ENCODE measurements around the gene FBXO46. TPM values are rescaled to one million over a fixed set of nuclear protein-coding genes. Genes with fewer than 3 reads are reported as not detected.
A peak's percentile ranks its signal among the peaks of the same experiment; 100 is the strongest.

The FBXO46 gene
- total and polyA plus RNA-seq, 2 of the 13 experiments (the other 11 are each of a cell fraction or from before 2014, with no cell fraction given) = 6.2 to 6.4 TPM

DNA sequence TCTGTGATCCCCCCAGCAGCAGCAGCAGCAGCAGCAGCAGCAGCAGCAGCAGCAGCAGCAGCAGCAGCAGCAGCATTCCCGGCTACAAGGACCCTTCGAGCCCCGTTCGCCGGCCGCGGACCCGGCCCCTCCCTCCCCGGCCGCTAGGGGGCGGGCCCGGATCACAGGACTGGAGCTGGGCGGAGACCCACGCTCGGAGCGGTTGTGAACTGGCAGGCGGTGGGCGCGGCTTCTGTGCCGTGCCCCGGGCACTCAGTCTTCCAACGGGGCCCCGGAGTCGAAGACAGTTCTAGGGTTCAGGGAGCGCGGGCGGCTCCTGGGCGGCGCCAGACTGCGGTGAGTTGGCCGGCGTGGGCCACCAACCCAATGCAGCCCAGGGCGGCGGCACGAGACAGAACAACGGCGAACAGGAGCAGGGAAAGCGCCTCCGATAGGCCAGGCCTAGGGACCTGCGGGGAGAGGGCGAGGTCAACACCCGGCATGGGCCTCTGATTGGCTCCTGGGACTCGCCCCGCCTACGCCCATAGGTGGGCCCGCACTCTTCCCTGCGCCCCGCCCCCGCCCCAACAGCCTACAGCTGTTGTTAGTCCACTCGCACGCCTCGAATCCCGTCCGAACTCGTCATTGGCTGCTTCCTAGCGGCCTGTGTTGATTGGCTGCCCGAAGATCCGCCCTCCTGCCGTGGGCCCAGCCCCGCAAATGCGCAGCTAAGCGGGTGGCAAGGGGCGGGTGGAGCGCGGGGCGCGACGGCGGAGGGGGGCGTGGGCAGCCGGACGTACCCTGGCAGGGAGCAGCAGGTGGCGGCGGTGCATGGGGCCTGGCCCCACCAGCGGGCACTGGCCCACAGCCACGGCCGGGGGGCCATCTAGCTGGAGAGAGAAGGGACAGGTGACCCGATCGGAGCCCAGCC, 39.8 kb upstream of the FBXO46 start (continued):
- TF ChIP-seq, protein P1, sequence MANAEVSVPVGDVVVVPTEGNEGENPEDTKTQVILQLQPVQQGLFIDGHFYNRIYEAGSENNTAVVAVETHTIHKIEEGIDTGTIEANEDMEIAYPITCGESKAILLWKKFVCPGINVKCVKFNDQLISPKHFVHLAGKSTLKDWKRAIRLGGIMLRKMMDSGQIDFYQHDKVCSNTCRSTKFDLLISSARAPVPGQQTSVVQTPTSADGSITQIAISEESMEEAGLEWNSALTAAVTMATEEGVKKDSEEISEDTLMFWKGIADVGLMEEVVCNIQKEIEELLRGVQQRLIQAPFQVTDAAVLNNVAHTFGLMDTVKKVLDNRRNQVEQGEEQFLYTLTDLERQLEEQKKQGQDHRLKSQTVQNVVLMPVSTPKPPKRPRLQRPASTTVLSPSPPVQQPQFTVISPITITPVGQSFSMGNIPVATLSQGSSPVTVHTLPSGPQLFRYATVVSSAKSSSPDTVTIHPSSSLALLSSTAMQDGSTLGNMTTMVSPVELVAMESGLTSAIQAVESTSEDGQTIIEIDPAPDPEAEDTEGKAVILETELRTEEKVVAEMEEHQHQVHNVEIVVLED (CRISPR knock-in tag; IDR thresholded peaks at IDR 0.05; ENCODE audit: borderline replicate concordance) = peak; percentile 78; the same call in 1 of the 2 replicates
- TF ChIP-seq ZNF678 (CRISPR knock-in tag; IDR thresholded peaks at IDR 0.05) (peak; percentile 69), ZNF556 (CRISPR knock-in tag; IDR thresholded peaks at IDR 0.05; ENCODE audit: borderline replicate concordance) (peak; percentile 30; the same call in 1 of the 2 replicates), SMAD9 (CRISPR knock-in tag; IDR thresholded peaks at IDR 0.05) (no peak), HIVEP1 (CRISPR knock-in tag; IDR thresholded peaks at IDR 0.05) (peak; percentile 73; the same call in 1 of the 2 replicates), TCF12 (IDR thresholded peaks at IDR 0.05) (no peak), TCF12 (CRISPR knock-in tag; IDR thresholded peaks at IDR 0.05) (peak; percentile 86; the same call in 1 of the 2 replicates), ZNF253 (CRISPR knock-in tag; IDR thresholded peaks at IDR 0.05; ENCODE audit: borderline replicate concordance) (0 out of 2 replicates have a peak, but pooled peaks have one; percentile 19), SOX6 (IDR thresholded peaks at IDR 0.05) (no peak), SOX6 (CRISPR knock-in tag; IDR thresholded peaks at IDR 0.05) (peak; percentile 75), POLR2AphosphoS5 (IDR thresholded peaks at IDR 0.05; ENCODE audit: low read depth, low read length) (peak; percentile 52), ZNF652 (CRISPR knock-in tag; IDR thresholded peaks at IDR 0.05; ENCODE audit: borderline replicate concordance, low read depth) (no peak; the same call in 1 of the 2 replicates), NFIB (CRISPR knock-in tag; IDR thresholded peaks at IDR 0.05; ENCODE audit: borderline replicate concordance) (no peak), ZNF577 (CRISPR knock-in tag; IDR thresholded peaks at IDR 0.05; ENCODE audit: borderline replicate concordance, low read depth) (no peak)
- TF ChIP-seq, protein P2, sequence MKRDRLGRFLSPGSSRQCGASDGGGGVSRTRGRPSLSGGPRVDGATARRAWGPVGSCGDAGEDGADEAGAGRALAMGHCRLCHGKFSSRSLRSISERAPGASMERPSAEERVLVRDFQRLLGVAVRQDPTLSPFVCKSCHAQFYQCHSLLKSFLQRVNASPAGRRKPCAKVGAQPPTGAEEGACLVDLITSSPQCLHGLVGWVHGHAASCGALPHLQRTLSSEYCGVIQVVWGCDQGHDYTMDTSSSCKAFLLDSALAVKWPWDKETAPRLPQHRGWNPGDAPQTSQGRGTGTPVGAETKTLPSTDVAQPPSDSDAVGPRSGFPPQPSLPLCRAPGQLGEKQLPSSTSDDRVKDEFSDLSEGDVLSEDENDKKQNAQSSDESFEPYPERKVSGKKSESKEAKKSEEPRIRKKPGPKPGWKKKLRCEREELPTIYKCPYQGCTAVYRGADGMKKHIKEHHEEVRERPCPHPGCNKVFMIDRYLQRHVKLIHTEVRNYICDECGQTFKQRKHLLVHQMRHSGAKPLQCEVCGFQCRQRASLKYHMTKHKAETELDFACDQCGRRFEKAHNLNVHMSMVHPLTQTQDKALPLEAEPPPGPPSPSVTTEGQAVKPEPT (CRISPR knock-in tag; IDR thresholded peaks at IDR 0.05; ENCODE audit: low read depth) = no peak
- TF ChIP-seq, protein P3, sequence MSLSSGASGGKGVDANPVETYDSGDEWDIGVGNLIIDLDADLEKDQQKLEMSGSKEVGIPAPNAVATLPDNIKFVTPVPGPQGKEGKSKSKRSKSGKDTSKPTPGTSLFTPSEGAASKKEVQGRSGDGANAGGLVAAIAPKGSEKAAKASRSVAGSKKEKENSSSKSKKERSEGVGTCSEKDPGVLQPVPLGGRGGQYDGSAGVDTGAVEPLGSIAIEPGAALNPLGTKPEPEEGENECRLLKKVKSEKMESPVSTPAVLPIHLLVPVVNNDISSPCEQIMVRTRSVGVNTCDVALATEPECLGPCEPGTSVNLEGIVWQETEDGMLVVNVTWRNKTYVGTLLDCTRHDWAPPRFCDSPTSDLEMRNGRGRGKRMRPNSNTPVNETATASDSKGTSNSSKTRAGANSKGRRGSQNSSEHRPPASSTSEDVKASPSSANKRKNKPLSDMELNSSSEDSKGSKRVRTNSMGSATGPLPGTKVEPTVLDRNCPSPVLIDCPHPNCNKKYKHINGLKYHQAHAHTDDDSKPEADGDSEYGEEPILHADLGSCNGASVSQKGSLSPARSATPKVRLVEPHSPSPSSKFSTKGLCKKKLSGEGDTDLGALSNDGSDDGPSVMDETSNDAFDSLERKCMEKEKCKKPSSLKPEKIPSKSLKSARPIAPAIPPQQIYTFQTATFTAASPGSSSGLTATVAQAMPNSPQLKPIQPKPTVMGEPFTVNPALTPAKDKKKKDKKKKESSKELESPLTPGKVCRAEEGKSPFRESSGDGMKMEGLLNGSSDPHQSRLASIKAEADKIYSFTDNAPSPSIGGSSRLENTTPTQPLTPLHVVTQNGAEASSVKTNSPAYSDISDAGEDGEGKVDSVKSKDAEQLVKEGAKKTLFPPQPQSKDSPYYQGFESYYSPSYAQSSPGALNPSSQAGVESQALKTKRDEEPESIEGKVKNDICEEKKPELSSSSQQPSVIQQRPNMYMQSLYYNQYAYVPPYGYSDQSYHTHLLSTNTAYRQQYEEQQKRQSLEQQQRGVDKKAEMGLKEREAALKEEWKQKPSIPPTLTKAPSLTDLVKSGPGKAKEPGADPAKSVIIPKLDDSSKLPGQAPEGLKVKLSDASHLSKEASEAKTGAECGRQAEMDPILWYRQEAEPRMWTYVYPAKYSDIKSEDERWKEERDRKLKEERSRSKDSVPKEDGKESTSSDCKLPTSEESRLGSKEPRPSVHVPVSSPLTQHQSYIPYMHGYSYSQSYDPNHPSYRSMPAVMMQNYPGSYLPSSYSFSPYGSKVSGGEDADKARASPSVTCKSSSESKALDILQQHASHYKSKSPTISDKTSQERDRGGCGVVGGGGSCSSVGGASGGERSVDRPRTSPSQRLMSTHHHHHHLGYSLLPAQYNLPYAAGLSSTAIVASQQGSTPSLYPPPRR (CRISPR knock-in tag; IDR thresholded peaks at IDR 0.05; ENCODE audit: borderline replicate concordance) = peak; percentile 54; the same call in 1 of the 2 replicates
- TF ChIP-seq, protein P4, sequence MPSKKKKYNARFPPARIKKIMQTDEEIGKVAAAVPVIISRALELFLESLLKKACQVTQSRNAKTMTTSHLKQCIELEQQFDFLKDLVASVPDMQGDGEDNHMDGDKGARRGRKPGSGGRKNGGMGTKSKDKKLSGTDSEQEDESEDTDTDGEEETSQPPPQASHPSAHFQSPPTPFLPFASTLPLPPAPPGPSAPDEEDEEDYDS (CRISPR knock-in tag; IDR thresholded peaks at IDR 0.05) = peak; percentile 74
- TF ChIP-seq, protein P5, sequence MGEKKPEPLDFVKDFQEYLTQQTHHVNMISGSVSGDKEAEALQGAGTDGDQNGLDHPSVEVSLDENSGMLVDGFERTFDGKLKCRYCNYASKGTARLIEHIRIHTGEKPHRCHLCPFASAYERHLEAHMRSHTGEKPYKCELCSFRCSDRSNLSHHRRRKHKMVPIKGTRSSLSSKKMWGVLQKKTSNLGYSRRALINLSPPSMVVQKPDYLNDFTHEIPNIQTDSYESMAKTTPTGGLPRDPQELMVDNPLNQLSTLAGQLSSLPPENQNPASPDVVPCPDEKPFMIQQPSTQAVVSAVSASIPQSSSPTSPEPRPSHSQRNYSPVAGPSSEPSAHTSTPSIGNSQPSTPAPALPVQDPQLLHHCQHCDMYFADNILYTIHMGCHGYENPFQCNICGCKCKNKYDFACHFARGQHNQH (CRISPR knock-in tag; IDR thresholded peaks at IDR 0.05) = peak; percentile 89
